IMR-90 (cell line): ENCODE results near the gene CADM2. TPM values are rescaled to one million over a fixed set of nuclear protein-coding genes. Genes with fewer than 3 reads are reported as not detected.

Experiments used
- ATAC-seq: fragments of 200-7000 bp; cut with Tn5 transposase; 2 replicates; pipeline ENCODE4 v1.9.1; 2020; ENCODE audit warnings: low read depth, mild to moderate bottlenecking, moderate library complexity
- BruUV-seq: library from RNA; stranded (reverse); fragments of 400-500 nt; replicated peaks from 2 replicates; lab custom pipeline; 2021; lab: Mats Ljungman, UMichigan
- CTCF ChIA-PET: fragments of 300-600 bp; formaldehyde crosslinking; extraction: SDS; loops from one replicate; lab custom pipeline; 2021; ENCODE audit warnings: antibody characterized with exemption; lab: Yijun Ruan, JAX
- POLR2A ChIA-PET: fragments of 300-600 bp; sonication (Branson Sonifier 250); formaldehyde crosslinking; loops from one replicate; lab custom pipeline; 2022; ENCODE audit warnings: antibody characterized with exemption; ENCODE audit not compliant: unreplicated experiment; lab: Charles Lee
- DNase-seq: peaks from one replicate; pipeline ENCODE4 v3.0.0; 2013
- H2AFZ ChIP-seq: replicated peaks from 2 replicates; pipeline ENCODE3; 2013; ENCODE audit warnings: low read length, mild to moderate bottlenecking; ENCODE audit not compliant: poor library complexity
- H2AK5ac ChIP-seq: 2 replicates; pipeline ENCODE4 v1.6.1; 2013; ENCODE audit warnings: low read depth, low read length, inconsistent platforms
- H2AK9ac ChIP-seq: replicated peaks from 2 replicates; pipeline ENCODE3; 2013; ENCODE audit warnings: mild to moderate bottlenecking, low read depth, low read length, moderate library complexity; ENCODE audit not compliant: poor library complexity
- H2BK120ac ChIP-seq: 2 replicates; pipeline ENCODE4 v1.6.1; 2013; ENCODE audit warnings: low read depth, low read length, inconsistent platforms
- H2BK15ac ChIP-seq: 3 replicates; pipeline ENCODE4 v1.6.1; 2013; ENCODE audit warnings: low read depth, low read length, inconsistent platforms
- H2BK20ac ChIP-seq: 2 replicates; pipeline ENCODE4 v1.6.1; 2013; ENCODE audit warnings: low read depth, mild to moderate bottlenecking, inconsistent platforms, low read length, moderate library complexity
- H2BK5ac ChIP-seq: 2 replicates; pipeline ENCODE4 v1.6.1; 2013; ENCODE audit warnings: mild to moderate bottlenecking, low read depth, low read length, inconsistent platforms; ENCODE audit not compliant: poor library complexity, severe bottlenecking
- H3K14ac ChIP-seq: replicated peaks from 2 replicates; pipeline ENCODE4 v1.6.1; 2013; ENCODE audit warnings: low read depth, low read length, inconsistent platforms
- H3K18ac ChIP-seq: 2 replicates; pipeline ENCODE4 v1.6.1; 2013; ENCODE audit warnings: low read depth, low read length, control low read depth
- H3K23ac ChIP-seq: 2 replicates; pipeline ENCODE4 v1.6.1; 2013; ENCODE audit warnings: low read depth, low read length, inconsistent platforms
- H3K27ac ChIP-seq: 2 replicates; pipeline ENCODE4 v1.5.1; 2013; ENCODE audit warnings: mild to moderate bottlenecking, control low read depth, low read length; ENCODE audit not compliant: insufficient read depth
- H3K27me3 ChIP-seq: 2 replicates; pipeline ENCODE4 v1.6.1; 2013; ENCODE audit warnings: low read length; ENCODE audit not compliant: control insufficient read depth, insufficient read depth
- H3K36me3 ChIP-seq: 2 replicates; pipeline ENCODE4 v1.6.1; 2013; ENCODE audit warnings: low read length, mixed read lengths; ENCODE audit not compliant: control insufficient read depth, insufficient read depth
- H3K4ac ChIP-seq: 2 replicates; pipeline ENCODE4 v1.6.1; 2013; ENCODE audit warnings: low read depth, low read length, inconsistent platforms
- H3K4me1 ChIP-seq: 2 replicates; pipeline ENCODE4 v1.6.1; 2013; ENCODE audit warnings: low read length, mixed read lengths; ENCODE audit not compliant: control insufficient read depth, insufficient read depth
- H3K4me2 ChIP-seq: 2 replicates; pipeline ENCODE4 v1.6.1; 2013; ENCODE audit warnings: low read depth, mild to moderate bottlenecking, control low read depth, low read length, moderate library complexity
- H3K4me3 ChIP-seq: 2 replicates; pipeline ENCODE4 v1.5.1; 2013; ENCODE audit warnings: low read depth, mild to moderate bottlenecking, control low read depth, low read length, moderate library complexity; ENCODE audit not compliant: insufficient read depth
- H3K56ac ChIP-seq: 2 replicates; pipeline ENCODE4 v1.6.1; 2013; ENCODE audit warnings: low read length, inconsistent platforms; ENCODE audit not compliant: insufficient read depth; ENCODE audit errors: extremely low read depth
- H3K79me1 ChIP-seq, 2 experiments: 2 replicates each; pipeline ENCODE4 v1.6.1; 2013; ENCODE audit warnings: low read length in 2 of 2, inconsistent platforms in 1 of 2, low read depth in 1 of 2
- H3K9ac ChIP-seq: 2 replicates; pipeline ENCODE4 v1.6.1; 2013; ENCODE audit warnings: low read depth, low read length, control low read depth
- H3K9me1 ChIP-seq: 2 replicates; pipeline ENCODE4 v1.6.1; 2013; ENCODE audit warnings: low read length, inconsistent platforms; ENCODE audit not compliant: insufficient read depth
- H3K9me3 ChIP-seq: 2 replicates; pipeline ENCODE4 v1.6.1; 2013; ENCODE audit warnings: low read length; ENCODE audit not compliant: control insufficient read depth, insufficient read depth
- H4K20me1 ChIP-seq: 2 replicates; pipeline ENCODE4 v1.6.1; 2013; ENCODE audit warnings: low read length, inconsistent platforms; ENCODE audit not compliant: insufficient read depth
- H4K5ac ChIP-seq: 2 replicates; pipeline ENCODE4 v1.6.1; 2013; ENCODE audit warnings: mild to moderate bottlenecking, low read depth, low read length, control low read depth
- H4K8ac ChIP-seq, 2 experiments: 2 replicates each; pipeline ENCODE4 v1.6.1; 2013; ENCODE audit warnings: low read depth in 2 of 2, low read length in 2 of 2, control low read depth in 1 of 2, inconsistent platforms in 1 of 2
- H4K91ac ChIP-seq: 2 replicates; pipeline ENCODE4 v1.6.1; 2013; ENCODE audit warnings: low read depth, low read length, inconsistent platforms; ENCODE audit not compliant: insufficient read depth
- BHLHE40 ChIP-seq: fragments of 150-350 bp; IDR thresholded peaks from 2 replicates; pipeline ENCODE4 v1.6.1; 2016; ENCODE audit warnings: mild to moderate bottlenecking, low read depth, low read length
- CEBPB ChIP-seq: IDR thresholded peaks from 2 replicates; pipeline ENCODE4 v1.6.1; 2012; ENCODE audit warnings: low read depth, low read length, improper control_type of control experiment
- FOS ChIP-seq: fragments of 150-350 bp; IDR thresholded peaks from 2 replicates; pipeline ENCODE4 v1.6.1; 2016; ENCODE audit warnings: low read depth, low read length
- MAZ ChIP-seq: IDR thresholded peaks from 2 replicates; pipeline ENCODE4 v1.6.1; 2012; ENCODE audit warnings: low read depth, mild to moderate bottlenecking, low read length, improper control_type of control experiment, moderate library complexity, borderline replicate concordance
- MXI1 ChIP-seq: IDR thresholded peaks from 2 replicates; pipeline ENCODE4 v1.6.1; 2012; ENCODE audit warnings: low read depth, mild to moderate bottlenecking, low read length, moderate library complexity, borderline replicate concordance
- NFE2L2 ChIP-seq: fragments of 150-350 bp; IDR thresholded peaks from 2 replicates; pipeline ENCODE4 v1.6.1; 2016; ENCODE audit warnings: low read depth, mild to moderate bottlenecking, low read length
- POLR2A ChIP-seq: IDR thresholded peaks from 2 replicates; pipeline ENCODE4 v1.6.1; 2012; ENCODE audit warnings: mild to moderate bottlenecking, low read depth, low read length
- RCOR1 ChIP-seq: IDR thresholded peaks from 2 replicates; pipeline ENCODE4 v1.6.1; 2012; ENCODE audit warnings: mild to moderate bottlenecking, low read length, improper control_type of control experiment; ENCODE audit not compliant: insufficient replicate concordance
- RFX5 ChIP-seq: IDR thresholded peaks from 2 replicates; pipeline ENCODE4 v1.8.0; 2012; ENCODE audit warnings: low read depth, mild to moderate bottlenecking, low read length, moderate library complexity
- SMC3 ChIP-seq: fragments of 150-350 bp; IDR thresholded peaks from 2 replicates; pipeline ENCODE4 v1.6.1; 2016; ENCODE audit warnings: low read depth, mild to moderate bottlenecking, antibody characterized with exemption, low read length, moderate library complexity
- WGBS, 2 experiments: methylation state at CpG; one replicate each; pipeline versions ENCODE4 v1.1.5 to v1.1.7; 2013; ENCODE audit warnings: missing lambda C conversion rate in 2 of 2; ENCODE audit not compliant: insufficient read length in 1 of 2; ENCODE audit errors: extremely low coverage in 2 of 2; 5-methylcytosine and 5-hydroxymethylcytosine counted together
- dilution Hi-C: fragments of 300-500 bp; cut with HindIII; formaldehyde crosslinking; loops from one replicate; pipeline ENCODE4 v1.14.3; 2018; ENCODE audit warnings: low sequenced_read_pairs; ENCODE audit not compliant: unreplicated experiment
- in situ Hi-C: fragments of 300-500 bp; cut with MboI; formaldehyde crosslinking; loops from 3 replicates; pipeline ENCODE4 v1.14.3; 2019; ENCODE audit warnings: low sequenced_read_pairs, inconsistent platforms, mixed read lengths
- intact Hi-C: fragments of 100-400 bp; cut with micrococcal nuclease; formaldehyde crosslinking; loops from 2 replicates; pipeline ENCODE4 v1.10.0; 2022
- polyA plus RNA-seq, 3 experiments: library from polyadenylated mRNA; depleted of rRNA; stranded (reverse); fragments of >200 nt; gene quantifications; 2 replicates each; pipeline ENCODE4 v1.2.3, GENCODE V29; 2012; ENCODE audit warnings: low replicate concordance in 1 of 3
- total RNA-seq: library from RNA; depleted of rRNA; stranded (reverse); fragments of >200 nt; gene quantifications from 2 replicates; pipeline ENCODE4 v1.2.3, GENCODE V29; 2012
- TF ChIP-seq, protein P1 (sequence below): conservative IDR thresholded peaks from 2 replicates; pipeline ENCODE4 v1.5.1; 2012; ENCODE audit warnings: mild to moderate bottlenecking, low read depth, low read length, improper control_type of control experiment
- TF ChIP-seq, protein P2 (sequence below): fragments of 150-350 bp; IDR thresholded peaks from 2 replicates; pipeline ENCODE4 v1.6.1; 2017; ENCODE audit warnings: mild to moderate bottlenecking, antibody characterized with exemption, low read length, low read depth
- TF ChIP-seq, protein P3 (sequence below): fragments of 150-350 bp; IDR thresholded peaks from 2 replicates; pipeline ENCODE4 v1.6.1; 2016; ENCODE audit warnings: low read depth, mild to moderate bottlenecking, low read length, moderate library complexity, borderline replicate concordance

CADM2 gene
- total and polyA plus RNA-seq, 2 of the 4 experiments (the other 2 are of a cell fraction): not detected

DNA sequence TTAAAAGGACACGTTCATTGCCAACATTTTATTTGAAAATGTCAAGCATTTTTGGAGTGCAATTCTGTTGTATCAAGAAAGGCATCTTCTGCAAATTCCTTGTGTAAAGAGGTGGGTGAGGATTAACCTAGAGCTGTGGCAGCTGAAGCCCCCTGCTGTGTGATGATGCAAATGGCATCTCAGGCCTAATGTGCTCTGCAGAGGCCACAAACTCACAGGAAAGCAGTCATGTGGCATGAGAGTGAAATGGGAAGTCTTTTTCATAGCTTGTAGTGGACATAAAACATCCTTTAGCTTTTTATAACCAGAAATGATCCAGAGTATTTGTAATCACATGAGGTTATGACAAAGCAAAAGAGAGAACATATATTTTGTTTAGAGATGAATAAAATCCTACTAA lies 6.4 kb downstream of the CADM2 start:
- Histone ChIP-seq H3K4ac (no peak overlapping the region), H3K9me1 (no peaks in the 10 kb centered on the region), H3K9ac (no peak overlapping the region), H2AK9ac (no peak overlapping the region), H3K56ac (no peak overlapping the region), H4K20me1 (no peaks in the 10 kb centered on the region), H4K8ac (no peak overlapping the region), H3K23ac (no peak overlapping the region), H3K27me3 (peaks cover 2% of the 10 kb centered on the region; the same call in 1 of the 2 replicates), H3K36me3 (no peaks in the 10 kb centered on the region), H3K4me3 (no peak overlapping the region), H3K18ac (no peak overlapping the region), H3K4me1 (no peaks in the 10 kb centered on the region), H3K9me3 (no peaks in the 10 kb centered on the region), H4K91ac (no peak overlapping the region), H3K79me1 (no peaks in the 10 kb centered on the region), H3K27ac (no peak overlapping the region), H4K5ac (no peak overlapping the region), H2BK5ac (no peak overlapping the region), H2BK15ac (no peak overlapping the region), H3K14ac (no peak overlapping the region), H2AFZ (no peak overlapping the region), H3K4me2 (no peak overlapping the region), H2AK5ac (no peak overlapping the region), H2BK120ac (no peak overlapping the region), H2BK20ac (no peak overlapping the region)
- DNase-seq (no peak), ATAC-seq (no peak)
- no peak for TF ChIP-seq FOS
- no peak for TF ChIP-seq RCOR1
- TF ChIP-seq BHLHE40: no peak
- TF ChIP-seq, protein P1, sequence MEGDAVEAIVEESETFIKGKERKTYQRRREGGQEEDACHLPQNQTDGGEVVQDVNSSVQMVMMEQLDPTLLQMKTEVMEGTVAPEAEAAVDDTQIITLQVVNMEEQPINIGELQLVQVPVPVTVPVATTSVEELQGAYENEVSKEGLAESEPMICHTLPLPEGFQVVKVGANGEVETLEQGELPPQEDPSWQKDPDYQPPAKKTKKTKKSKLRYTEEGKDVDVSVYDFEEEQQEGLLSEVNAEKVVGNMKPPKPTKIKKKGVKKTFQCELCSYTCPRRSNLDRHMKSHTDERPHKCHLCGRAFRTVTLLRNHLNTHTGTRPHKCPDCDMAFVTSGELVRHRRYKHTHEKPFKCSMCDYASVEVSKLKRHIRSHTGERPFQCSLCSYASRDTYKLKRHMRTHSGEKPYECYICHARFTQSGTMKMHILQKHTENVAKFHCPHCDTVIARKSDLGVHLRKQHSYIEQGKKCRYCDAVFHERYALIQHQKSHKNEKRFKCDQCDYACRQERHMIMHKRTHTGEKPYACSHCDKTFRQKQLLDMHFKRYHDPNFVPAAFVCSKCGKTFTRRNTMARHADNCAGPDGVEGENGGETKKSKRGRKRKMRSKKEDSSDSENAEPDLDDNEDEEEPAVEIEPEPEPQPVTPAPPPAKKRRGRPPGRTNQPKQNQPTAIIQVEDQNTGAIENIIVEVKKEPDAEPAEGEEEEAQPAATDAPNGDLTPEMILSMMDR: no peak
- TF ChIP-seq, protein P2, sequence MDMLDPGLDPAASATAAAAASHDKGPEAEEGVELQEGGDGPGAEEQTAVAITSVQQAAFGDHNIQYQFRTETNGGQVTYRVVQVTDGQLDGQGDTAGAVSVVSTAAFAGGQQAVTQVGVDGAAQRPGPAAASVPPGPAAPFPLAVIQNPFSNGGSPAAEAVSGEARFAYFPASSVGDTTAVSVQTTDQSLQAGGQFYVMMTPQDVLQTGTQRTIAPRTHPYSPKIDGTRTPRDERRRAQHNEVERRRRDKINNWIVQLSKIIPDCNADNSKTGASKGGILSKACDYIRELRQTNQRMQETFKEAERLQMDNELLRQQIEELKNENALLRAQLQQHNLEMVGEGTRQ: no peak
- no peak for TF ChIP-seq MXI1
- TF ChIP-seq, protein P3, sequence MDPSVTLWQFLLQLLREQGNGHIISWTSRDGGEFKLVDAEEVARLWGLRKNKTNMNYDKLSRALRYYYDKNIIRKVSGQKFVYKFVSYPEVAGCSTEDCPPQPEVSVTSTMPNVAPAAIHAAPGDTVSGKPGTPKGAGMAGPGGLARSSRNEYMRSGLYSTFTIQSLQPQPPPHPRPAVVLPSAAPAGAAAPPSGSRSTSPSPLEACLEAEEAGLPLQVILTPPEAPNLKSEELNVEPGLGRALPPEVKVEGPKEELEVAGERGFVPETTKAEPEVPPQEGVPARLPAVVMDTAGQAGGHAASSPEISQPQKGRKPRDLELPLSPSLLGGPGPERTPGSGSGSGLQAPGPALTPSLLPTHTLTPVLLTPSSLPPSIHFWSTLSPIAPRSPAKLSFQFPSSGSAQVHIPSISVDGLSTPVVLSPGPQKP: no peak
- no peak for TF ChIP-seq CEBPB
- no peak for TF ChIP-seq MAZ
- no peak for TF ChIP-seq NFE2L2
- TF ChIP-seq RFX5: no peak
- no peak for TF ChIP-seq POLR2A
- TF ChIP-seq SMC3: no peak
- in situ Hi-C loops (no loop called here), intact Hi-C loops (no loop called here), dilution Hi-C loops (no loop called here)
- ChIA-PET POLR2A (no interaction called here), CTCF (no interaction called here)
- whole genome bisulfite sequencing, 2 experiments: no CpG with 5 or more reads among the region's 1 CpG
- no TSS peak for BruUV-seq
